ENCODE results near the gene ZNF608. TPM values are rescaled to one million over a fixed set of nuclear protein-coding genes. Genes with fewer than 3 reads are reported as not detected.

Gene ZNF608
- total RNA-seq (2014; rRNA removed; shearing (Covaris generic)) = 15.9 TPM in 2 replicates

DNA sequence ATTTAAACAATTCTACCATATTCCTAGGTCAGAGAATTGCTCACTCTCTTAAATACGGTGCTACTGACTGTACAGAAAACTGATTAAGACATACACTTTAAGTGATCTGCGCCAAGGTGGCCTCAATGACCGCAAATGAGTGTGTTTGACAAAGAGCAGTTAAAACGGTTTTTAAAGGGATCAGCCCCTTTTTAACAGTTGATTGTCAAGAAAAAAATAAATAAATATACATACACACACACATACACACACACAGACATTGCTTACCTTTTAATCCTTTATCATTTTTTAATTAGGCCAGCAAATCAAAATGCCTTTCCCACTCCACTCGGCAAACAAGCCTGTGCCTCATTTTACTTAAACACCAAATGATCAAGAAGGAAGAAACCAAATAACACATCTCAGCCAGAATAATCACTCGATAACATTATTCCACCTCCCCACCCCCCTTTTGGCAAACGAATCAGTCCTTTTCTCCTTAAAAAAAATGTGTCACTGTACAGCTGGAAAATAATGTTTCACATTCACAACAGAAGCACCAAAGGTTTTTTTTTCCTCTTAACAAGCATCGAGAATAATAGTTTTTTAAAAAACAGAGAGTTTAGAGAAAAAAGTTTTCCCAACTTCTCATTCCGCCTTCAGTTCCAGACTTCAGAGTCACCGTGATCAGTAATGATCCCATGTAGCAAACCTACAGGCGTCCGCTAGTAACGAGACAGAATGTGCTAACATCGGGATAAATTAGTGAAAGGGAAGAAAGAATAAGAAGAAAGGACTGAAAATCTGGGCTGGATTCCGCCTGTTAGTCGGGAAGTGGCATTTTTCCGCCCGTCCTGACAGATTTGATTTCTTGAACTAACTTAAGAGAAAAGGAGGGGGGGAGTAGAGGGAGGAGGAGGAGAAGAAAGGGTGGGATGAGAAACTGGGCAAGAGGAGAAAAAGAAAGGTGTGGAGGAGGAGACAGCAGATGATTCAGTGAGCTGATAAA lies at the start of gene ZNF608:
ZNF608 (minus strand) TSS at position 712 of the 988 bp plus-strand sequence. CDS start 1,650 bp downstream, outside the sequence.
- DNase-seq (ENCODE audit: low read depth) = peak; percentile 83

DNA sequence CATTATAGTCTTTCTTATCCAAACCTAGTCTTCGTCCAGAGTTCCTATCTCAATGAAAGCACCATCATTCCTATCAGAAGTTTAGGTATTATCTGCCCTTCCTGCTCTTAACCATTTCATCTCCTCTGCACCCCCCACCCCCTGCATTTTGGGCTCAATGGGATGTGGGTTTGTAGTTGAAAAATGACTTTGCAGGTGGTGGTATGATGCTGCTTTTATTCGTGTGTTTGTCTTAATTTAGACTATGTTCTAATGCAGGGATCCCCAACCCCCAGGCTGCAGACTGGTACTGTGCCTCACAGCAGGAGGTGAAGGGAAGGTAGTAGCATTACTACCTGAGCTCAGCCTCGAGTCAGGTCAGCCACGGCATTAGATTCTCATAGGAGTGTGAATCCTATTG lies 49.4 kb upstream of the ZNF608 start:
- no peak for DNase-seq (ENCODE audit: low read depth)

GRCh38 chr5:124790895-124791732 lies 44.7 kb upstream of the ZNF608 start:
- DNase-seq (ENCODE audit: low read depth) = peak; percentile 9

- DNase-seq (ENCODE audit: low read depth) = peak; percentile 13
Observed at GRCh38 chr5:124790301-124790894, 44.0 kb upstream of the ZNF608 start.

GRCh38 chr5:124789104-124789605 lies 42.7 kb upstream of the ZNF608 start:
- no peak for DNase-seq (ENCODE audit: low read depth)

GRCh38 chr5:124783794-124784193 lies 37.4 kb upstream of the ZNF608 start:
- DNase-seq (ENCODE audit: low read depth) = peak; percentile 2

DNA sequence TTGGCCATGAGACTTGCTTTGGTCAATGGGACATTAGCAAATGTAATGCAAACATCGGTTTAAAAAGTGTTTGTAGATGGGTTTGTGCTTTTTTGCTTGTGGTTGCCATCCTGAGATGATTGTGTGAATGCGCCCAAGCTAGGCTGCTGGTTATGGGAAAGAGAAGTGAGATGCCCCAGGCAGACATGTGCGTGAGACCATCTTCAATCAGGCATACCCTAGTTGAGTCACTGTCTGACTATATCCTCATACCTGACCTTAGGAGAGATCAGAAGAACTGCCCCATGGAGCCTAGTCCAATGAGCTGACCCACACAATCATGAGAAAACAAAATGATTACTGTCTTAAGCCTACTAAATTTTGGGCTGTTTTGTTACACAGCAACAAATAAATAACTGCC lies 36.8 kb upstream of the ZNF608 start:
- peak; percentile 1 for DNase-seq (ENCODE audit: low read depth)

DNA sequence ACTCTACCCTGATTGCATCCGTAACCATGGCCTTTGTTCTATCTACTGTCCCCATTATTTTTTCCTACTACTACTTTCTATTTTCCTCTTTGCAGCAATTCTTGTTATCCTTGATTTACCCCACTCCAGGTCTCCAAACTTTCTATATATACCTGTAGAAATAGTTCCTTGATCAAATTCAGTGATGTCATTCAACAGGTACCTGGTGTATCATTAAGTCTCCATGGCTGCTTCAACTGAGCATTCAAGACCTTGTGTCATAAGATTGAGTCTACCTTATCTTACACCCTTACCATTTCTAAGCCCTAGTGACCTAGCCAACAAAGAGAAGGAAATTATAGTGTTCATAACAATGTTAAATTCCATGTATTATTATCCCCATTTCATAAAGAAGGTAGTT lies 35.8 kb upstream of the ZNF608 start:
- DNase-seq (ENCODE audit: low read depth) = no peak

DNA sequence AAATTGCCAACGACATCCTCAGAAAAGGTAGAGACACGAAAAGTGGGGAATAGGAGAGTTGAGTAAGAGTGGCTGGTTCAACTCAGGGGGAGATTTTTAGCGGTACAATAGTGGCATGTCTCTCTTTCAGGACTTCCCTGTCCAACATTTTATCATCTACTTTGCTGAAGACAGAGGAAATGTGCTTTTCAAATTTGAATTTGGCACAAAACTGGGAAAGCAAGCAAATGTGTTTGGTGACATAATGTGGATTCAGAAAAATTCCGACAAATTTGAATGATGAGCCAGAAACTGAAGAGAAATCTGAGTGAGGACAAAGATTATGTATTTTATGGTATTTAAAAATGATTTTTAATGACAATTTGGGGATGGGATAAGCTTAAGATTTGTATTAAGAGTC lies 33.6 kb upstream of the ZNF608 start:
- DNase-seq (ENCODE audit: low read depth) = no peak

DNA sequence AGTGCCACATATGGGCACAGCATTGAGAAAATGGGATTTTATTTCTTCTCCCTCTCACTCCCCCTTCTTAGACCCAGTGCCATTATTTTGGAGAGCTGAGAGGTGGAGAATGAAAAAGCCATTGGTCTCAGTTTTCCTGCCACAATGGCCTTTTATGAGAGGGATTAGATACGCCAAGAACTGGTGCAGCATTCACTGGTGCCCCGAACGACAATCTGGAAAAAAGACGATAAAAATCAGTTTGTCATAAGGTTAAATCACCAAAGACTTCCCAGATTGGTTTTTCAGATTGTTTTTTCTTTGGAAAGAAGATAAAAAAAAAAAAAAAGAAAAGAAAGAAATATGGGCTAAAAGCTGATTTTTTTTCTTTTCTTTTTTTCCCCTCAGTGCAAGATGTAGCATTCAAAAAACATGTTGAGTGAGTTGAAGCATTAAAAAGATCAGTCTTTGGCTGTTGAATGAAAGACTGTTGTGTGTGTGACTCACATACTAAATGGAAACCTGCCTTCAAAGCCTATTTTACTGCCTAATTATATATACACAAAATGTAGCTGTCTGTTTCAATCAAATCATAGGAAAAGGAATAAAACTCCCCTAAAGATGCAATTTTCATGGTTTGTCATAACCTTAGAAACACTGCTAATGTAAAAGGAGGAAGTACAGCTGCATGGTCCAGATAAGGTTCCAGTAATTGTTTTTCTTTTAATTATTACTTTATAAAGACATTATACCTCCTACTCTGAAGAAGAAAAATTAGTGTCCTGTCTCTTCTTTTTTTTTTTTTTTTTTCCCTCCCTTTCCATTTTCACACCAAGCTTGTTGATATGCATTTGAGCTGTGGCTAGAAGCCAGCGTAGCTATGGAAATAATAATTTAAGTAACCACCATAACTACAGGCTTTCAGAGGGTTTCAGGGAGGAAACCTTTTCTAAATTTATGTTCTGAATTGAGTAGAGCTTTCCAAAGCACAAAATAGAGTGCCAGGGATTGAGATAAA lies 27.2 kb upstream of the ZNF608 start:
- peak; percentile 32 for DNase-seq (ENCODE audit: low read depth)

DNA sequence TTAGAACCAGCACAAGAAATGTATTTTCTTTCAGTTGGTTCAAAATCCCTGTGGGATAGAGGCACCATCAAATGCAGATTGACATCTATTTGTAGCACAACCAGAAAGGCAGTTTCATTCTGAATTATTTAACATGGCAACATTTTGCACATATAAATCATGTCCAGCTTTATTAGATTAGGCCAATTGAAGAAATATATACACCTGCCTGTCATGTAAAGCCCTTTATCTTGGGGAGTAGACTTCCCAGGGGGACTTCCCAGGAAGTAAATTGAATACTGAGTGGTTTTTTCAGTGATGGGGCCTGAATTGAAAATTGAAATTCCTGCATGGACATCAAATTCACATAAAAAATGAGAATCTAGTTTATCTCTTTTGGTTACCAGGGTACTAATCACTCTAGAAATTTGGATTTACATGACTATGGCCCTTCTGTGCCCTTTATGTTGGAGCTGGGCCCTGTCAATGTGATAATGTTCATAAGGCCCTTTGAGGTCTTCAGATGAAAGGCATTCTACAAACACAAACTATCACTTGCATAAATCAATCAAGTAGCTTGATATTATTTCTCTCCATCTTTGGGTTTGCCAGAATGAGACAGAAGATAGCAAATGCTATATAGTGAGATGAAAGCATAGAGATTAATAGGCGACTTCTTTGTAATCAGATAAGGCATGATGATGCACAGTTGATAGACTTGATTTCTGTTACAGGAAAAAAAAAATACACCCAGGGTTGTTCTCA lies 26.2 kb upstream of the ZNF608 start:
- no peak for DNase-seq (ENCODE audit: low read depth)

DNA sequence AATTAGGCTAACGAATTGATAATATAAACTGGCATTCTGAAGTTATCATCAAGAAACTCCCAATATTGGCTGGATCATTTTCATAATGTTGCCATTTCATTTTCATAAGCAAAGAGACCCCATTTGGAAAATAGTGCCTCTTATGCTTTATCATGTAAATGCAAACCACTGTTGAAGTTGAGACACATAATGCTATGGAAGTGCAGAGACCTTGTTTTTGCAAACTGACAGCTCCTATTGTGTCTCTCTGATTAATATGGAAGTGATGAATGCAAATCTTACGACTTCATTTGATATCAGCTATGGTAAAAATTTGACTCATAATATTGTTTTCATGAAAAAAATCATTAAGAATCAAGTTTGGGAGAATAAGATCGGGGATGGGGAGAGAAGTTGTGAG lies 25.3 kb upstream of the ZNF608 start:
- no peak for DNase-seq (ENCODE audit: low read depth)

- DNase-seq (ENCODE audit: low read depth) = no peak
Observed at GRCh38 chr5:124764992-124765611, 18.7 kb upstream of the ZNF608 start.

GRCh38 chr5:124764585-124764984 lies 18.1 kb upstream of the ZNF608 start:
- no peak for DNase-seq (ENCODE audit: low read depth)

- DNase-seq (ENCODE audit: low read depth) = no peak
Observed at GRCh38 chr5:124761010-124761409, 14.6 kb upstream of the ZNF608 start.

- DNase-seq (ENCODE audit: low read depth) = no peak
Observed at GRCh38 chr5:124760608-124761007, 14.2 kb upstream of the ZNF608 start.

- peak; percentile 80 for DNase-seq (ENCODE audit: low read depth)
Observed at GRCh38 chr5:124755565-124755964, 9.1 kb upstream of the ZNF608 start.

- DNase-seq (ENCODE audit: low read depth) = no peak
Observed at GRCh38 chr5:124755041-124755440, 8.6 kb upstream of the ZNF608 start.

GRCh38 chr5:124754206-124754927 lies 7.9 kb upstream of the ZNF608 start:
- peak; percentile 26 for DNase-seq (ENCODE audit: low read depth)
